HG02943 (cell line): ENCODE results near the gene HSPA12B.

Source experiments
- ATAC-seq: cut with Tn5 transposase; IDR thresholded peaks from one replicate; pipeline ENCODE4 v1.9.1; 2021; ENCODE audit warnings: mild to moderate bottlenecking, low read depth, moderate library complexity; ENCODE audit not compliant: unreplicated experiment

The HSPA12B gene

GRCh38 chr20:3745686-3746173, 13.2 kb downstream of the HSPA12B start:
- no peak for ATAC-seq

- ATAC-seq = no peak
Measured at GRCh38 chr20:3747471-3747870, 15.0 kb downstream of the HSPA12B start.

DNA sequence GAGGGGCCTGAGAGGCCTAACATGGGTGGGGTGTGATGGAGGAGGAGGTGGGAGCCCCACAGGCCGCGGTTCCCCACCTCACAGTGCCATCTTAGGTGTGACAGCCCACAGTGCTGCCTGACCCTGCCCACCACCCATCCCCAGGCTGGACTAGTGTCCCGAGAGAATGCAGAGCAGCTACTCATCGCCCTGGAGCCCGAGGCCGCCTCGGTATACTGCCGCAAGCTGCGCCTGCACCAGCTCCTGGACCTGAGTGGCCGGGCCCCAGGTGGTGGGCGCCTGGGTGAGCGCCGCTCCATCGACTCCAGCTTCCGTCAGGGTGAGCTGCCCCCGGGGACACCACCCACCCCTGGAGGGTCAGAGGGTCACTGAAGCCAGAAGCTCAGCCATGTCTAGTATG, 15.6 kb downstream of the HSPA12B start:
- no peak for ATAC-seq

- ATAC-seq = no peak
Measured at GRCh38 chr20:3749087-3749688, 16.7 kb downstream of the HSPA12B start.

- ATAC-seq = no peak
Measured at GRCh38 chr20:3749689-3750531, 17.4 kb downstream of the HSPA12B start.

DNA sequence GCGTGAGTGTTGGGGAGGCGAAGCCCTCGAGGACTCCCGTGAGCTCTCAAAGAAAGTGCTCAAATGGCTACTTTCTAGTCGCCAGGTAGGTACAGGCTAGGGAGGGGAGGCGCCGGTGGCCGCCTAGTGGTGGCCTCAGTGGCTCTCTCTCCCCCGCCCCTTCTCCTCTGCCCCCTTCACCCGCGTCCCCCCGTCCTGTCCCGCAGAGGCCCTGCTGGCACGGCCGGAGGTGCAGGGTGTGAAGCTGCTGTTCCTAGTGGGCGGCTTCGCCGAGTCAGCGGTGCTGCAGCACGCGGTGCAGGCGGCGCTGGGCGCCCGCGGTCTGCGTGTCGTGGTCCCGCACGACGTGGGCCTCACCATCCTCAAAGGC, 18.8 kb downstream of the HSPA12B start:
- no peak for ATAC-seq

GRCh38 chr20:3751675-3752385, 19.3 kb downstream of the HSPA12B start:
- ATAC-seq = no peak

DNA sequence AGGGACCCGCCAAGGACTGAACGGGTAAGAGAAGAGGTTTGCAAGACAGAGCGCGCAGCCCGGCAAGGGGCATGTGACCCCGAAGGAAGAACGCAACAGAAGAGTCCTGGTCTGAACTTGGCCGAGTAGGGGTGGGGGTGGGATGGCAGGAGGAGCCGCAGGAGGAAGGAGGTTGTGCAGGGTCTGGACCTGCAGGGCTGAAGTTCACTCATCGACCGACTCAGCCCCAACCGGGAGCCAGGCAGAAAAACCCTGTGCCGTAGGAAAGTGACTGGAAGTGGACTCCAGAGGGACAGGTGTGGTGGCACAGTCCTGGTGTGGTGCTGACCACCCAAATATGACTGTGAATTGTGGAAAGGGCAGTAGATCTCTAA, 19.9 kb downstream of the HSPA12B start:
- no peak for ATAC-seq

DNA sequence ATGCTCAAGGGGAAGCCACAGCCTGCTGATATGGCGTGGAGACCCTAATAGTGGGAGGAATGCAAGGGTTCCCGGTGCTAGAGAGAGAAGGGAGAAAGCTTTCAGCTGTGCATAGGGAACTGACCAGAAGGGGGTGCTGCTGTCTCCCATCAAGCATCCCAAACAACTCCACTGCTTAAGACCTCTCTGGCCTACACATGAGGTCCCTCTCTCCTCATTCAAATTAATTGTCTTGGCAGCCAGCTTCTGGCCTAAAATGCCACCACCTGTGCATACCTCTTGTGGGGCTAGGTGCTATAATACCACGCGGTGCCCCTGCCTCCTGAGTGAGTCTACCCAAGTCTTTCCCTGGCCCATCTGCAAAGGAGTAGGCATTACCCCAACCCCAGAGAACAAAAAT, 20.6 kb downstream of the HSPA12B start:
- ATAC-seq = no peak

DNA sequence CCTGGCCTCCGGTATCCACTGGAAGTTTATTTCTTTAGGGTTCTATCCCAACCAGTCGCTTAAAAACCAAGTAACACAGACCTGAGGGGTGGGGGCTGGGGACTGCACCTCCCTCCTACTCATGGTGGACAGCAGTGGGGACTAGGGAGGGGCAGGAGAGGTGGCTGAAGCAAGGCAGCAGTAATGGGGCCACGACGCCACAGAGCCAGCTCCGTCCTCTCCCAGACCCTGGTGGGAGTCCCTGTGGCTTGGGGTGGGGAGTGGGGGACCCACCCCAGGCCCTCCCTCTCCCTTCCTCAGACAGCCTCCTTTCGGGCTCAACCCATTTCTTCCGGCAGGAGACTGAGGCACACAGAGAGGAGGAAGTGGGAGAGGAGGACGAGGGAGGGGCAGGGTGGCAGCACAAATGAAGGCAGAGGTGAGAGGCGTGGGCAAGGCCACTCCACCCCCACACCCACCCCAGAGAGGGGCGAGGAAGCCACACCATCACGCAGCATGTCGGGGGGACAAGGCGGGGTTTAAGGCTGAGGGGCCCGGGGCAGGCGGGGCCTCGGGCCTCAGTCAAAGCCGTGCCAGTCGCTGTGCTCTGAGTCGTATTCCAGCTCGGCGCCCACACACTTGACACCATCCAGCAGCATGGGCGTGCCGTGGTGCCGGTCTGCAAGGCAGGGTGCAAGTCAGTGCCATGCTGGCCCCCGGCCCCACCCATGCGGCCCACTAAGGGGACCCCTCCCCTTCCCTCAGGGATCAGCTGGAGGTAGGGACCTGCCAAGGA, 21.2 kb downstream of the HSPA12B start:
- ATAC-seq = no peak

GRCh38 chr20:3754276-3754630, 21.8 kb downstream of the HSPA12B start:
- ATAC-seq = no peak

DNA sequence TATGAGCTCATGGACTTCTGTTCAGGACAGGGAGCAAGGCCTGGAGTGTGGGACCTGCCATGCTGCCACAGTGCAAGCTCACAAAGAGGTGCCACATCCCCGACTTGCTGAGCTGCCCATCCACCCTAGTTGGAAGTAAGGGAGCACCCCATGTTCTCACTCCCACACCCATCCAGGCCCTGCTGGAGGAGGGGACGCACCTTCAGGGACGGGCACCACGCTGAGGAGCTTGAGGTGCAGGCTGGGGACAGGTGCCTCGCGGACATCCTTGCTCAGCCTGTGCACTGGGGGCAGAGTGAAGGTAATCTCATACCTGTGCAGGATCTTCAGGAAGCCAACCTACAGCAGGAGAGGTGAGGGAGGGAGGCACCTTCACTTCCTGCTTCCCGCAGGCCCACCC, 22.8 kb downstream of the HSPA12B start:
- ATAC-seq = no peak

GRCh38 chr20:3755814-3756480, 23.5 kb downstream of the HSPA12B start:
- no peak for ATAC-seq

GRCh38 chr20:3757268-3757667, 24.8 kb downstream of the HSPA12B start:
- ATAC-seq = no peak

- no peak for ATAC-seq
Measured at GRCh38 chr20:3758566-3758965, 26.1 kb downstream of the HSPA12B start.

DNA sequence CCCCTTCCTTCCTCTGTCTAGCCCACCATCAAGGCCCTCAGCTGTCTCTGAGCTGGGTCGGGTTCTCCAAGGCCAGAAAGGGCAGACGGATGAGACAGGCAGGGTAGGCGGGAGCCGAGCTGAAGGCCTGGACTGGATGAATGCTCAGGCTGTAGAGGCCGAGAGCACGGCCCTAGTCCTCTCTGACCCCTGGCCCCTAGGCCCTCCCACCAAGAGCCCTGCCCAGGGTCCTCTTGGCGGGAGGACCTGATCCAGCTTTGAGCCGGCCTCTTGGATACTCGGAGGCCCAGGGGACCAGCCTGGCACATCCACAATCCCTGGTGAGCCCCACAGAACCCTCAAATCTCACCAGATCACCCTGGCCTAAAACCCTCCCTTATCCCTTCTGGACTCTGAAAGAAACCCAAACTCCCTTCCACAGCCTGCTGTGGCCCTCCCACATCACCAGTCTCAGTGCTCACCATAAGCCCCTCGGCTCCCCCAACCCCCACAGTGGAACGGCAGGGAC, 26.9 kb downstream of the HSPA12B start:
- no peak for ATAC-seq

- no peak for ATAC-seq
Measured at GRCh38 chr20:3759884-3760283, 27.4 kb downstream of the HSPA12B start.

GRCh38 chr20:3760655-3761348, 28.3 kb downstream of the HSPA12B start:
- ATAC-seq = no peak
